Fibroblast of skin of right quadriceps (primary cell): ENCODE measurements around the gene RBM20.
"Not testable (repeated sequence)": the region's sequence is repeated elsewhere in the genome, so short reads cannot be mapped to it uniquely, and the experiment has no call there.

Experiments used
- DNase-seq: peaks from one replicate; pipeline ENCODE4 v3.0.0-alpha.2; 2013

The RBM20 gene

DNA sequence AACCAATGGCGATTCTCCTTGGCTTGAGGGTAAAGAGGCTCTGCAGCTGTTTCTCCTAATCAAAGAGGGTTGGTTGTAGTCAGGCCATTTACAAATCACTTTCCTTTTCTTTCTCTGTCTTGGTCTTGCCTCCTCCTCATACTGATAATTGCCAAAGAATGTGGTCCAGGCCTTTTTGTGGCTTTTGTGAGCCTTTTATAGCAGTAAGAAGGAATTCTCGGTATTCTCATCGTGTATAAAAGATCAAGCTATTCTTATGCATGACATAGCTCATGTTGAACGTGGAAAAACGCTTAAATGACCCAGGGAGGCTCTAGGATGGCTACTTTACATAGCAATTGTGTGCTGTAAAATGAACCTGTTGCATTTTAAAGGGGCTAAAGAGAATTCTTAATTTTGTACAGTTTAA is 62.6 kb downstream of the RBM20 start:
- peak; percentile 91 for DNase-seq

DNA sequence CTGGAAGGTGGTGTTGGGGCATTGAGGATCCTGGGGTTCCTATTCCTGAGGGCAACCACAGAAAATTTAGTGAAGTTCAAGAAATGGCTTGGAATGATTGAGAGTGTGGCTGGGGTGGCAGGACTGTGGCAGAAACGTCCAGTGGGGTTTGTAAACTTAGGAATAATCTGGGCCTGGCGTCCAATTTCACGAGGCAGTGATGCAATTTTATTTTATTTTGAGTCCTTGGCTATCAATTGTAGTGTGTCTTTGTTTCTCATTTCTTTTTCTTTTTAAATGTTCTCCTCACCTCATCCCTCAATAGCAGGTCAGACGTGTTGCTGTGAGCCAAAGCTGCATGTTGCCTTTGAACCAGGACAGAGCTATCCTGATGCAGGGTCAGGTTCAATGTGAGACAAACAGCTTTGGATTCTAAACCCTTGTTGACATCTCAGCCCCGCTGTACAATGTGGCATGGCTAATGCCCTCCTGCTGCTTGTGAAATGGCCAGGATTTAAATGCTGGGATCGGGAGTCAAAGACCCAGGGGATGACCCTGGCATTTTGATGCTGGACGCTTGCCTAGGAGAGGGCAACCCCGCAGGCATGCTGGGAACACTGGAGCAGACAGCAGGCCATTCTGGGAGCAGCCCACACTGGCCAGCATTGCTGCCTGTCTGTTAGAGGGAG is 64.8 kb downstream of the RBM20 start:
- no peak for DNase-seq

DNA sequence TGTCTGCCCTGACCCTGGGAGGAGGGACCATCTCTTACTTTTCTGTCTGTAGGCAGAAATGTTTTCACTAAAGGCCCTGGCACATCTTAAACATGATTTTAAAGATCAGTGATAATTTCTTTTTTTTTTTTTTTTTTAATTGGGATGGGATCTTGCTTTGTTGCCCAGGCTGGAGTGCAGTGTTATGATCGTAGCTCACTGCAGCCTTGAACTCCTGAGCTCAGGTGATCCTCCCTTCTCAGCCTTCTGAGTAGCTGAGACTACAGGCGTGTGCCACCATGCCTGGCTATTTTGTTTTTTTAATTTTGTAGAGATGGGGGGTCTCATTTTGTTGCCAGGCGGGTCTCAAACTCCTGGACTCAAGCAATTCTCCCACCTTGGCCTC is 65.3 kb downstream of the RBM20 start:
- DNase-seq = no peak

DNA sequence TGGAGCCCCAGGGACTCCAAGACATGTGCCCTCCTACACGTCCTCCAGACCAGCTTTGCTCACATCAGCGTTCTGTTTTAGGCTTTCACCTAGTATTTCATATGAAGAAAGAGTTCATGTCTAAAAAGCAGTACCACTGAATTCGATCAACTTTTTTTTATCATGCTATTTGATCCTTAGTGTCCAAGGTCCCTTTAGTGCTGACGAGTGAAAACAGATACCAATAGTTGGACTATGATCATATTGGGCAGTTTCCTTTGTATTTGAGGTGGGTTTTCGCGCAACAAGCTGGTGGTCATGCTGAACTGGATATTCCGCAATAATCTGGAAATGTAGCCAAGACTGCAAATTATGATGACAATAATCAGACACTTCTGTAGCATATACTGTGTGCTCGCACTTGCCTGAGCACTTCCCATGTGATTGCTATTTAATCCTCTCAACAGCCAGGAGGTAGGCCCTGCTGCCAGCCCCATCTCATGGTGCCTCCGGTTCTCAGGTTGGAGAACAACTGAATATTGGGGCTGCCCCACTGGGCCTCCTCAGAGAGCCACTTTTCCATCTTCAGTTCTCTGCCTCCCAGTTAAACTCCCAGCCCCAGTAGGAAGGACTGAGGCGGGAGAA is 65.9 kb downstream of the RBM20 start:
- no peak for DNase-seq

DNA sequence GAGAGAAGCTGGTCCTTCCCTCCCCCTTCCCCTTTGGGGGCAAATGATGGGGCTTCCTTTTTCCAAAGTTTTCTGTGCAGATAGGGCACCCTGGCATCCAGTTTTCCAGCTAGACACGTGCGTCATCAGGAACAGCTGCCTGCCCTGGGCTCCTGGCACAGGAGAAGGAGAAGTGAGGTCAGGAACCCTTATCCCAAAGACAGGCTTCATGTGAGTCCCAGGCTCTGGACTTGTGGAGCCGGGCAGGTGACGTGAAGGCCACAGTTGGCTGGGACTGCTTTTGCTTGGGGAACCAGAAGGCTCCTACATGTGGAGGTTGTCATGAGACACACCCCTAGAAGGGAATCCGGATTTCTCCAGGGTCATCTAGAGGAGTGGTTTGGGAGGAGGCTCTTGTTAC is 66.5 kb downstream of the RBM20 start:
- no peak for DNase-seq

DNA sequence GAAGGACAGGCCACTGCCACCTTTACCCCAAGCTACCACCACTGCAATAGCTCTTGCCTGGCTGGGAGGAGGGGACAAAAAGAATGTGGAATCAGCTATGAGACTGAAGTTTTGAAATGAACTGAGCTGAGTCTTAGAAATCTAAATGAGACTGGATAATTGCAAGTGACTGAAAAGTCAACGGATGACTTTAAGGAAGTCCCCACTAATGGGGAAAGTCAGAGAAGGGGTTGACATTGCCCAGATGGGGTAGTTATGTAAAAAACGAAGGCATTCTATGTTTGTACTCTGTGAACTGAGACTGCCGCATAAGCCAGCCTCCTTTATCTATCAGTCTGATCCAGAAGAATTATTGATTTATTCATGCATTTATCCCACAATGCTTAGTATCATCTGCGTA is 67.2 kb downstream of the RBM20 start:
- no peak for DNase-seq

DNA sequence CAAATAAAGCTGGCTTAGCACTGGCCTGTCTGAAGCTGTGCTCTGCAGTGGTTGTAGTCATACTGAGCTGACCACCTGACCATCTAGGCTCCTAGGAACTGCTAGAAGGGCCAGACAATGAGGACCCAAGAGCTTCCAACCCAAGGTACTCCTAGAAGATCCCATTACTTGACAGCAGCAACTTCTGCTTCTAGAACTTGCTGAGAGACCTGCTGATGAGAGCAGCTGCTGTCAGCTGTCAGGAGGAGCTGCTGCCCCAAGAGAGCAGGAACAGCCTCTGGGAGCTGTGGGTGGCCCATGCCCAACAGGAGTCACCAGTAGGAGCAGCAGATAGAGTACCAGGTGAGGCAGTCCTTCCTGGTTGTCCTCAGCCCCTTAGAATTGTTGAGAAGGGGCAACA is 70.2 kb downstream of the RBM20 start:
- DNase-seq = no peak

DNA sequence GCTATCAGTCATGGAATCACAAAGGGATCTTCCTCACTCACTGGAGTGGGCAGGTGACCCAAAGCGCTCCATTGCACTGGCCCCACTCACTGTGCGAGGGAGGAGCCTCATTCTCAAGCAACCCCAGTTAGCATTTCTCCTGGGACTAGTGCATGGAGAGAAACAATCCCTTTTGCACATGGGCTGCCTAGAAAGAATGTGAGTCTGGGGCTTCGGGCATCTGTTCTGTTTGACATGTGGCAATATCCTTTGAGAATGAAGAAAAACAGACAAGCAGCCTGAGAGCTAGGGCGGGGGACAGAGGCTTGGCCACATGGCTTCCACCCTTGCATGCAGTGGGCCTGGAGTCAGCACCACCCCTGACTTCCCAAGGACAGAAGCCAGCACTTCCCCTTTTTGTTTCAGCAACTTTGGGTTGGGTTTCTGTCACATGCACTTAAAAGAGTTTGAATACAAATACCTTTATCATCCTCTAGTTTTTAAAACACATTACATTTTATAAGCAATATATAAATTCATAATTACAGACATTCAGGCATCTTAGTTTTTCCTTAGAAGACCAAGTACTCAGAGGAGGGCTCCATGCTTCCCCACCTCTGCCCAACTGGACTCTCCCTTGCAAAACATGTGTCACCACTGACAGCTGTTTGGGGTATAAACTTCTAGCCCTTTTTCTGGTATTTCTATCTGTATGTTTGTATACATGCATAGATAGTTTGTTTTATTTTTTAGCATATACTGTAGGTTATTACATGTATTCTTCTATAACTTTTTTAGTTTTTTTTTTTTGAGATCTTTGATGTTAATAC is 73.8 kb downstream of the RBM20 start:
- no peak for DNase-seq

DNA sequence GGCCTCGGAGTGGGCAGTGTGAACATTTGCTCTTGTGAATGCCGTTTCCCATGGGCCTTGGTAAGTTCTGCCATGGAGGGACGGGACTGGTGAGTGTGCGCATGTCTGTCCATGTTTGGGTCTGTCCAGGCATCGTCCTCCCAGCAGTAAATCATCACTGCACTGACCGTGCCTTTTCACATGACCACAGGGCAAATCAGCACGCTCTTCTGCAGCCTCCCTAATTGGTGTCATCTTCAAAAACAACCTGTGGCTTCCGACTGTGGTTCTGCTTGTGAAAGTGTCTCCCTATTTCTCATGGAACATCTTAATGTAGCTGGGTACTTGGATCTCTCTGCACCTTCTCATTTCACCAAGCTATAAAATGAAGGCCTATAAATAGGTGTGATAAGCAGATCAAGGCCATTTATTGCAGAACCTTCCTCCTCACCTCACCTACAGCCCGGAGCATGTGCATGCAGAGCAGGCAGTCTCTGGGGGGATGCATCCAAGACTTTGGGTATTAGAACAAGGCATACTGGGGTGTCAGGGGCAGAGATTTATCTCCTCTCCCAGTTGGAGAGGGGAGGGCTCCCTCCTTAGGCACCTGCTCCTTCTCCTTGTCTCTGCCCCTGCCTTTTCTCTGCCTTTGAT is 77.4 kb downstream of the RBM20 start:
- DNase-seq = no peak

DNA sequence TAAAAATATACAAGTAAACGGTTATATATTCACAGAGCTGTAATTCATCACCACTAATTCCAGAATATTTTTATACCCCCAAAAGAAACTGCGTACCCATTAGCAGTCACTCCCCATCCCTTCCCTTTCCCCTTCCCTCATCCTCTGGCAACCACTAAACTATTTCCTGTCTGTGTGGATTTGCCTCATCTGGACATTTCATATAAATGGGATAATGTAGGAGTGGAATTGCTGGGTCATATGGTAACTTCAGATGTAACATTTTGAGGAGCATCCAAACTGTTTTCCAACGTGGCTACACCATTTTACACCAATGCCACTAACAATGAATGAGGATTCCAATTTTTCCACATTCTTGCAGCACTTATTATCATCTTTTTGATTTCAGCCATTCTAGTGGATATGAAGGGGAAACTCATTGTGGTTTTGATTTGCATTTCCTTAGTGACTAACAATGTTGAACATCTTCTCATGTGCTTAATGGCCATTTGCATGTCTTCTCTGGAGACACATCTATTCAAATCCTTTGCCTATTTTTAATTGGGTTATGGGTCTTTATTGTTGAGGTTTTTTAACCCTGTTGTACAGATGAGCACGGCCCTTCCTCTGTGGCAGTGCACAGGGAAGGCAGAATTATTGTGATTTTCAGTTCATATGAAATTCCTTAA is 79.2 kb downstream of the RBM20 start:
- no peak for DNase-seq

DNA sequence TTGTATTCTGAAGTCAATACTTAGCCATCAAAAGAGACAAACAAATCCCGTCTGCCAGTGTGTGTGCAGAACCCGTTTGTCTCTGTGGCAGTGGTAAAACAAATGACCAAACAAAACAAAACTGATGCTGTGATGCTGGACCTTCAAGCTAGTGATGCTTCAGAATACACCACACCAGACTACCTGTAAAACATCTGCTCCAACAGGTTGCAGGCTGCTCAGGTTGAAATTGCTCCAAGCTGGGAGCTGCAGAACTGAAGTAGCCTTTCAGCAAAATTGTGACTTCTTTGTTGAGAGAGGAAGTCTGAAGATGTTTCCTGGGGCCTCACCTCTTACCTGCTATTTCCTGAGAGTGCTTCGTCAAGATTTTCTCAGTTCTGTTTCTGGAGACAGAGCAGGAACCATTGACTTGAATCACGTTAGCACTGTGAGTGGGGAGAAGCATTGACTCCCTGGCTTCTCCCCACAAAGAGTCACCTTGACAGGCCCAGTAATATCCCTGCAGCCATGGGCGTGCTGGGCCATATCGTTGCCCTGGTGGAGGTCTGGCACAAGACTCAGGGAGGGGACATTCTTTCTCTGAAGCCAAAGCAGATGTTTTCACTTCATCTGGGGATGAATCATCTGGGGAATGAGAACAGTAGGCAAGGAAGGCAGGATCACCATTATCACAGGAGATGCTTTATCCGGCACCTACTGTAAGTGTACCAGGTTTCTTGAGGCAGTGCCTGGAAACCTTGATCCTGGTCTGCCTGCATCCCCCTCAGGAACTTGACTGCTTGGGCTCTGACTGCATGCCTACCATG is 80.2 kb downstream of the RBM20 start:
- no peak for DNase-seq

DNA sequence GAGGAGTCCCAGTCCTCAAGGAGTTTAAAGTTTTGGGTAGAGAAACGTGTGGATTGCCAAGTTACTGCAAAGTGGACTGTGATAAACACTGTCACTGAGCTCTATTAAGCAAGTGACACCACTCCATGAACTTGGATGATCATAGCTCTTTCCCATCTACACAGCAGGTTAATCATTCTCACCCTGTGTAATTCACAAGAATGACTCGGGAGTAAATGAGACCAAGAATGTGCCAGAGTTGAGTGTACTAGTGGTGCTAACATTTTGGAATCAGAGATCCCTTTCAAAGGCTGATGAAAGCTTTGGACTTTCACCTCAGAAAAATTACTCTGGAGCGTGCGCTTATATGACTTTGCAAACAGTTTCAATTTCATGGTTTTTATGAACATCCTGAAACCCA is 80.8 kb downstream of the RBM20 start:
- DNase-seq = no peak

DNA sequence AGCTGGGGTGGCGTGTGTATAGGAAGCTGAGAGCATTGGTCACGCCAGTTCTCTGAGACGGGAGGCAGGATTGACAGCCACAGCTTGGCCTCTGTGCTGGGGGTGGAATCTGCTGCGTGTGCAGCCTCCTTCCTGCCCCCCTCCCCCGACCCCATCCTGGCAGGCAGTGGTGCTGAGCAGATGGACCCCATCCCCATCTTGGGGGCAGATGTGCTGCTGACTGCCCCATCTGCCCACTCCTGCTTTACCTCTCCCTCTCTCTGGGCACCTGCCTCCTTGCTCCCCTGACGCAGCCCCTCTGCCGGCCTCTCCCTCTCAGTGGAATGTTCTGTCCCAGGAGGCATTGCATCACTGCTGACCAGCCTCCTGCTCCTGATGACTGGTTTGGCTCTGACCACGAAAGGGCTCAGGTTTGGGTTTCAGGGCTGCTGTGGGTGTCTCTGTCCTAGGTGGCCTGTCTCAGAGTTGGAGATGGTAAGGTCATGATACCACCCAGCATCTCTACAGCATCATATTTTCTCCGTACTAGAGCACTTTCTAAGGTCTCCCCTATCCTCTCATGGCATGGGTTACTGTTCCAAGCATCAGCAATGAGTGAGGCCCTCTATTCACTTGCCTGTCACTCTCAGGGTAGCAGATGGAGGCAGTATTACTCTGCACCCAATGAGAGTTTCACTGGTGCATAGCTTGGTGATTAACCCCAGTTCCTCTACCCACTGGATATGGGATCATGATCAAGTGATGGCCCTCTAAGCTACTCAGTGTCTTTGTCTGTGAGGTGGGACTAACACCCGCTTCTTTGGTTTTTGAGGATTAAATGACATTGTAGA is 81.9 kb downstream of the RBM20 start:
- no peak for DNase-seq

DNA sequence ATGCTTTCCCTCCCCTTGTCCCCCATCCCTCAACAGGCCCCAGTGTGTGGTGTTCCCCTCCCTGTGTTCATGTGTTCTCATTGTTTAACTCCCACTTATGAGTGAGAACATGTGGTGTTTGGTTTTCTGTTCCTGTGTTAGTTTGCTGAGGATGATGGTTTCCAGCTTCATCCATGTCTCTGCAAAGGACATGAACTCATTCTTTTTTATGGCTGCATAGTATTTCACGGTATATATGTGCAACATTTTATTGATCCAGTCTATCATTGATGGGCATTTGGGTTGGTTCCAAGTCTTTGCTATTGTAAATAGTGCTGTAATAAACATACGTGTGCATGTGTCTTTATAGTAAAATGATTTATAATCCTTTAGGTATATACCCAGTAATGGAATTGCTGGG is 83.6 kb downstream of the RBM20 start:
- DNase-seq = not testable (repeated sequence)

DNA sequence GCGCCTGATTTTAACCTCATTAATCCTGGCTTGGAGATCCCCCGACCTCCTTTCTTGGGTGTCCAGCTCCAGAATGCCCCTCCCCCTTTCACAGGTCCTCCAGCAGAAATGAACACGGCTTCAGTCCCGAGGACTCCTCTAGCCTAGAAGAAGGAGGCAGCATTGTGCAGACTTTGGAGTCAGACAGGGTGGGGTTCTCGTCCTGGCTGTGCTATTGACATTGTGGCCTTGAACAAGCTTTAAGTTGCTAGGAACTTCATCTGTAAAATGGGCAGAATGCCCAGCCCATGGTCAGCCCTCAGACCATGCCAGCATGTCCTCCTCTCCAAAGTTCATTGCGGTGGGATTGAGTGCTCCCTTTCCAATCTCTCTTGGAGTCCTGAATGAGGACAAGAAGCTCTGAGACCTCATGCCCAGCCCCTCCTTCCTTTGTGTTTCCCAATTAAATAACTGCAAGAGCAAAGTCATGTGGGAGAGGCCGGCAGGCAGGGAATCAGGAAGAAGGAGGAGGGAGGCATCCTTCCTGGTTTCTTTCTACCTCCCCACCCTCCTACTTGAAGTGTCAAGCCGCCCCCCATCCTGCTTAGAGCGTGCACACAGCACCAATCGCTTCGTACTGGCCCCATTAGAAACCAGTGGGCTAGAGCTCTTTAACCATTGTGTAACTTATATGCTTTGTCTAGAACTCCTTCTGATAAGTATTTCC is 86.4 kb downstream of the RBM20 start:
- no peak for DNase-seq

DNA sequence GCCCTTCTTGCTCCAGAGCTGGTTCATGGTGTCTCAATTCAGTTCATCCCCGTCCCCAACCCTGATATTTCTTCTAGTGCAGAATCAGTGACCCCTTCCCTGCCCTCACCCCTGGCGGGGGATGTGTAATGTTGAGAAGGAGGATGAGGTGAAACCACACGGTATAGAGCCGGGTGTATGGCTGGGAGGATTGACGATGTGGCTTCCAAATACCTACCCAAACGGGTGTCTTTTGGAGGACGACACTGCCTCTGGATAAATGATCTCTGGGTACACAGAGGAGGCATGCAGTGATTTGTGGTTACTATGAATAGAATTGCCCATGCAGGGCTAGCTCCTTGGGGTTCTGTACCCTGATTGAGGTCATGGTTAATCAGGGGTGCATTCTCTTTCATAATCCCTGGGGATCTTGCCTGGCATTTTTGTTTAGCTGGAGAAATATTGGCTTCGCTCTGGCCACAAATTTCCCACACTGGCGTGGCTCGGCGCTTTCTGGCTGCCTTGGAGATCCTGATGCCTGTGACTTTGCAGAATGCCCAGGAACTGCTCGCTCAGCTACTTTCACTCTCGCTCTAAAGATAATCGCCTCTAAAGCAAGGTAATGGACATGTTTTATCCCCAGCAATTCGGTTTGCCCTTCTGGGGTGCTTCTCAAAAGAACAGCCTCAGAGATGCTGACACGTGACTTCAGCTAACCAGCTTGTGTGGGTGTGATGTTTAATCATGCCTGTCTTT is 89.2 kb downstream of the RBM20 start:
- no peak for DNase-seq

DNA sequence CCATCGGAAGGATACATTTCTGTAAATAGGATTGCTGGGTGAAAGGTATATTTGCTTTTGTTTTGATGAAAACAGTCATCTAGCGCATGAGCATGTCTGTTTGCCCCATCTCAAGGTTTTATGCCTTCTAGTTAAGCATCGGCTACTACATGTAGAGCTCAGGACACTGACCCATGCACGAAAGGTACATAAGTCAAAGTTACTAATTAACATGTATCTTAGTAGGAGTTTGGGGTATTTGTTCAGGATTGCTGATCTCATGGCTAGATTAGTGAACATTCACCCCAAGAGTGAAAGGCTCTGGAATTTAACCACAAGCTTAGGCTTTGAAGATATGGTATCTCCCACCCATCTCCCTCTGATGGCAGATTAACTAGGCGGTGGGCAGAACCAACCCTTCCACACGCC is 91.5 kb downstream of the RBM20 start:
- DNase-seq = no peak

DNA sequence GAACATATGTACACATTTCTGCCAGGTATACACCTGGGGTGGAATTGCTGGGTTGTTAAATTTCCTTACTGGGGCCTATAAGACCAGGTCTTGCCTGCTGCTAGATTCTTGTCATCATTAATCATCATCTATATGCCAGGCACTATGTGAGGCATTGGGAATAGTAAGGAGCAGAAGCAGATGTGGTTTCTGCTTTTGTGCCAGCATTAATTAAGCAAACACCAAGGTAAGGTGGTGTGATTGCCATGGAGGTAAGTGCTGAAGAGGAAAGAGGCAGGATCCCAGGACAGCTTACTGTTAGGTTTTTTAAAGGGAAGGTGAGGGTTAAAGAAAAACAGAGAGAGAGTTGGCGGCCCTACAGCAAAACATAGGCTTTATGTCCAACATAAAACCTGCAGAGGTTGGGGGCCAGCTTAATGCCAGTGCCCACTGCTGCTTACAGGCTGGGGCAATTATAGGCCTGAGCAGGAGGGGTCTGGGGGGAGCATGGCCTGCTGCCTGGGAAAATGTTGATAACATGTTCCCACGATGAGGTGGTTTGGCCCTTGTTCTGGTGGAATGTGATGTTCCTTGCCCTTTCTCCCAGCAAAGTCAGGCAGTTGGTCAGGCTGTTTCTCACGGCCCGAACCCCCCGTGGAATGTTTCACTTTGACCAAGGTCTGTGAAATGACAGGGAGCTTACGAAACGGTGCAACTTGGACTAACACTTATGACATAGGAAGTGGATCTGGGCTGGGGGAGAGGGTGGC is 93.9 kb downstream of the RBM20 start:
- DNase-seq = no peak

DNA sequence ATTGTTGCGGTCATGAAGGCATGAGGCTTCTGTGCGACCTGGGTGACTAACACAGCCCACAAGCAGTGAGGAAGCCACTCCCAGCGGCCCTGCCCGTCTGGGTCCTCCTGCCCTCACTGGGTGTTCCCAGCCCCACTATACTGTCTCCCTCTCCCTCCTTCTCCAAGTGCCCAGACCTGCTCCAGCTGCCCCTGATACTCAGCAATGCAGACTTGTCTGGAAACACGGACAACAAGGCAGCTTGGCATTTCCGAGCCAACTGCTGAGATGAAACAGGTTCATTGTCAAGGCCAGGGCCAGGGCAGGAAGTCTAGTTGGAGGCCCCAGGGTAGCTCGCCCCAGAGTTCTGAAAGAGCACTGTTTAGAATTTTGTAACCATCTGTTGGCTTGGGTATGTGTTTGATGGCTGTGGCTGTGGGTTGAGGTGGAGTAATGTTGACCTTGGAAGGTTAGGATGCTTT is 95.7 kb downstream of the RBM20 start:
- DNase-seq = no peak
